DMS153 treated with DMSO at 0.1 percent for 48 hours (cell line): ENCODE measurements around the gene ERGIC3.

Experiments used
- DNase-seq: peaks from one replicate; lab custom pipeline; 2025; ENCODE audit not compliant: unreplicated experiment; lab: John Stamatoyannopoulos, UW

Gene ERGIC3

GRCh38 chr20:35541783-35542662 lies at the start of gene ERGIC3:
Gene ERGIC3 (plus strand): TSS chr20:35542078. CDS start chr20:35542098, 20 bp downstream.
- peak; percentile 95 for DNase-seq

- no peak for DNase-seq
Observed at GRCh38 chr20:35492352-35492751, 49.5 kb upstream of the ERGIC3 start.

- no peak for DNase-seq
Observed at GRCh38 chr20:35496481-35496880, 45.4 kb upstream of the ERGIC3 start.

- DNase-seq, result no peak
Observed at GRCh38 chr20:35497320-35497719, 44.6 kb upstream of the ERGIC3 start.

GRCh38 chr20:35497780-35498189 lies 44.1 kb upstream of the ERGIC3 start:
- no peak for DNase-seq

GRCh38 chr20:35499271-35499670 lies 42.6 kb upstream of the ERGIC3 start:
- DNase-seq, result no peak

GRCh38 chr20:35502352-35502751 lies 39.5 kb upstream of the ERGIC3 start:
- DNase-seq, result no peak

GRCh38 chr20:35503281-35503680 lies 38.6 kb upstream of the ERGIC3 start:
- DNase-seq, result no peak

GRCh38 chr20:35503841-35504561 lies 37.9 kb upstream of the ERGIC3 start:
- no peak for DNase-seq

GRCh38 chr20:35504751-35505150 lies 37.1 kb upstream of the ERGIC3 start:
- DNase-seq, result no peak

- DNase-seq, result no peak
Observed at GRCh38 chr20:35506179-35506578, 35.7 kb upstream of the ERGIC3 start.

- DNase-seq, result no peak
Observed at GRCh38 chr20:35506872-35507638, 34.8 kb upstream of the ERGIC3 start.

GRCh38 chr20:35508493-35509218 lies 33.2 kb upstream of the ERGIC3 start:
- DNase-seq, result no peak

- DNase-seq, result no peak
Observed at GRCh38 chr20:35510951-35511735, 30.7 kb upstream of the ERGIC3 start.

GRCh38 chr20:35511814-35512420 lies 30.0 kb upstream of the ERGIC3 start:
- DNase-seq, result no peak

- DNase-seq, result no peak
Observed at GRCh38 chr20:35514371-35514932, 27.4 kb upstream of the ERGIC3 start.

GRCh38 chr20:35515341-35515740 lies 26.5 kb upstream of the ERGIC3 start:
- no peak for DNase-seq

- DNase-seq, result no peak
Observed at GRCh38 chr20:35515949-35516645, 25.8 kb upstream of the ERGIC3 start.

GRCh38 chr20:35517125-35517524 lies 24.8 kb upstream of the ERGIC3 start:
- DNase-seq, result no peak
